TTC549 (cell line): ENCODE measurements around the gene IRF2BP2.

Experiments used
- FAIRE-seq: peaks from 2 replicates; lab custom pipeline; 2012; peaks lifted over from hg19 to GRCh38; lab: Jason Lieb, UNC

Gene IRF2BP2

DNA sequence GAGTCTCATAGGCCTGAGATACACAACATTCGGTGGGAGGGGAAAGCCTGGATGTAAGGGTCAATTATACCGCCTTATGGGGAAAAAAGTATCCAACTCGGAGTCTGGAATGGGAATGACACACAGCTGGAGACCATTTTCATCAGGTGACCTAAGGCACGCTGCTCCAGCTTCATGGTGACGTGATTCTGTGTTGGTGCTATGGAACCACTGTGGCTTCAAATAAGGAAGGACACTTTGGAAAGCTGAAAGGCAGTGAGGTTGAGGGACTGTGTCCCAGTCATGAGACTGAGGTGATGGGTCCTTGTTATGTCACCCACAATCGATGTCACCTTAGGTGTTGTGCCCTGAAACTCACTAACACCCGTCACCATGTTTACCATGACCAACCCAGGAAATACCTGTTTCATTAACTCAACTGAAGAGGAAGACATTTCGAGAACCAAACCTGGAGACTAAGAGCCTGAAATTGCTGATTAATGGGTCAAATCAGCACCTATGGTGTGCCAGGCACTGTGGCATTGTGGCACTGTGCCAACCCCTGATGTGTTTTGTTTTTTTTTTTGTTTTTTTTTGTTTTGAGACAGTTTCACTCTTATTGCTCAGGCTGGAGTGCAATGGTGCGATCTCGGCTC is 54.5 kb downstream of the IRF2BP2 start:
- FAIRE-seq = no peak

DNA sequence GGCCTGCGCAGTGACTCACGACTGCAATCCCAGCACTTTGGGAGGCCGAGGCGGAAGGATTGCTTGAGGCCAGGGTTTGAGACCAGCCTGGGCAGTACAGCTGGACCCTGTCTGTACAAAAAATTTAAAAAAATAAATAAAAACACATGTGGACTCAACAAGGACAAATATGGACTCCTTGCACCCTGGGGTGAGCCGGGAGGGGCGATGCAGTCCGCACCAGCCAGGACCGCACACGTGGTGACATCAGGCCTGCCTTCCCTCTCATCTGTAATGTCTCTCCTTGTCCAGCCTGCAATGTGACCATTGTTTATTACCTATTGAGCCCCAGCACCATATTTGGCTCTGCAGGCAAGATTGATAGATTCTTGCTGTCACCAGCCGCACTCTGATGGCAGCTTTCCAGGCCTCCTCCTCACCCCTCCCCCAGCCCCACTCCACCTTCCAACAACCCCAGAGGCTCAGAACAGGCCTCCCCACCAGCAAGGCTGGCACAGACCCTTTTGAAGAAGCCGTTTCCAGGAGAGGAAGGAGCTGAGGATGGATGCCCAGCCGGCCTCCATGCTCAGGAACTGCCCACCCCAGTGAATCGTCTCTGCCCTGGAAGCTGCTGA is 55.2 kb downstream of the IRF2BP2 start:
- FAIRE-seq = no peak
